Measurements from ENCODE around the gene ATRN.
"Not testable (repeated sequence)": the region's sequence is repeated elsewhere in the genome, so short reads cannot be mapped to it uniquely, and the experiment has no call there.

Gene ATRN

DNA sequence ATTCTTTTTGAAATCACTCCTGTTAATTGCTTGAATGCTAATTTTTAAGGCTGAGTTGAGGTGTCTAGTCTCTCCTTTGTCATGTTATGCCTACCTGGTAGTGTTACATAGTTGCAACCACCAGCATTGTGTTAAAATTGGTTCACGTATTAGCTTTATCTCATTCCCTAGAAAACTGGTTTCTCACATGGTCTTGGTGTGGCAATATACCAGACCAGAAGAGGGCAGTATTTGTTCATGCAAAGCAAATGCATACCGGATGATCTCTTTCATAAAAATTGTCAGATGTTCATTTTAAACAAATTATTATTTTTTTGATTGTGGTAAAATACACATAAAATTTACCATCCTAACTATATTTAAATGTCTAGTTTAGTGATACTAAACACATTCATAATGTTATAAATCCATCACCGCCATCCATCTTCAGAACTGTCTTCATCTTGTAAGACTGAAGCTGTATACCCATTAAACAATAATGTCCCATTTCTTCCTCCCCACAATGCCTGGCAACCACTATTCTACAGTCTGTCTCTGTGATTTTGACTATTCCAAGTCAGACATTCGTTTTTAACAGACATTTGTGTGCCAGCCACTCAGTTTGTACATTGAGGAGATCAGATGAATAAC, 92.8 kb downstream of the ATRN start:
- peak; percentile 28 for DNase-seq (ENCODE audit: low read depth, low spot score)

DNA sequence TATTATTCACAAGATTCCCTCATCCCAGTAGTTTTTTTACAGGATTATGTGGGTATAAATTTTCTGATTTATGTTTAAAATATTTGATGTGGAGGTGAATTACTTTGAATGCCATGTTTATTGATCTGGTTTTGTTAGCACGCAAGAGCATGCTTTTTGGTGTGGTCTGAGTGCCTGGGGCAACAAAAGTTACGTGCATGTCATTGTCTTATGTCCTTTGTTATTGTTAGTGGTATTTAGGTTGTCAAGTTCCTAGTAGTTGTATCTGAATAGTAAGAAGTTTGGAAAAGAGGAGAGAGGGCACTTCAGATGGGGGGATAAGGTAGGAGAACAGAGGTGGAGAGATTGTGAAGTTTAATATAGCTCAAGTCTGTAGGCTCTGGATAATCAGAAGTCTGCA, 95.0 kb downstream of the ATRN start:
- no peak for DNase-seq (ENCODE audit: low read depth, low spot score)

DNA sequence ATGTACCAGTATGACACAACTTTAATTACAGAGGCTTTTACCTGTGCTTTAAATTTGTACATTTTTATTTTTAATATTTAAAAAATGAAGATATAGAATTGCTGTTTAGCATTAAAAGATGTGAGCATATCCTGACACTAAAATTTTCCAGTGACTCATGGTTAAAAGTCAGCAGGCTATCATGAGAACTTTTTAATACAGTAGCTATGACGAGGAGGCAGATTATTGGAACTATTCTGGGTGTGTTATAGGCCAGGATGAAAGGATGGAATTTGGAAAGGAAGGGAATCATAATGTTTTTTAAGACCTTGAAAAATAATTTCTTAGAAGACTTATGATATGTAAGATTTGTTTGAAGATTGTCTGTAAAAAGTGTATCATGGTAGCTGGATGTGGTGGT, 101.3 kb downstream of the ATRN start:
- DNase-seq (ENCODE audit: low read depth, low spot score) = no peak

DNA sequence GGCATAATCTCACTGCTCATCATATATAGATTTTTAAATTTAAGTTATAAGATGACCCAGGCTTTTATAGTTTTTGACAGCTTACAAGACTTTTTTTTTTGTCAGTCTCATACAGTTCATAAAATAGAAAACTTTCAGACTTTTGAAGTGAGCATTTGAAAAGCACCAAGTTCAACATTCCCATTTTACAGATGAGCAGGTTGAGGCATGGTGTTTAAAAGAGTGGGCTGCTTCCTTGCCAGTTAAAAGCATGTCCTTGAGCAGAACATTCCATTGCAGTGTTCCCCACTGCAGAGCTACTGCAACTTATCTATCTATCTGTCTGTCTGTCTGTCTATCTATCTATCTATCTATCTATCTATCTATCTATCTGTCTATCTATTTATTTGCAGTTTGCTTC, 105.5 kb downstream of the ATRN start:
- DNase-seq (ENCODE audit: low read depth, low spot score) = no peak

DNA sequence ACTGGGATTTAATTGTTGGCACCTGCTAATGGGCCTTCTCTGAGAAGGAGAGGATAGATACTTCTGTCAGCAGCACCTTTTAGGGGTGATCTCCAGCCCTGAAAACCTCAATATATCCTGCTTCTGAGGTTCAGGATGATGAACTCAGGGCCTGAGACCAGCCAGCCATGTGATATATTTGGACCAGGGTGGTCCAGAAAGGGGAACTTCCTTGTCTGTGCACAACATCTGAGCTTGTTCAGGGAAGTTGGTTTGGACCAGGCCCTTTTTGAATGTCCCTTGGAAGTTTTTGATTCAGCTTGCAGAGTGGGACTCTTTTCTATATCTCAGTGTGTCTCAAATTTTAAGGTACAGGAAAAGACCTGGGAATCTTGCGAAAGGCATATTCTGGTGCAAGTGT, 106.5 kb downstream of the ATRN start:
- no peak for DNase-seq (ENCODE audit: low read depth, low spot score)

DNA sequence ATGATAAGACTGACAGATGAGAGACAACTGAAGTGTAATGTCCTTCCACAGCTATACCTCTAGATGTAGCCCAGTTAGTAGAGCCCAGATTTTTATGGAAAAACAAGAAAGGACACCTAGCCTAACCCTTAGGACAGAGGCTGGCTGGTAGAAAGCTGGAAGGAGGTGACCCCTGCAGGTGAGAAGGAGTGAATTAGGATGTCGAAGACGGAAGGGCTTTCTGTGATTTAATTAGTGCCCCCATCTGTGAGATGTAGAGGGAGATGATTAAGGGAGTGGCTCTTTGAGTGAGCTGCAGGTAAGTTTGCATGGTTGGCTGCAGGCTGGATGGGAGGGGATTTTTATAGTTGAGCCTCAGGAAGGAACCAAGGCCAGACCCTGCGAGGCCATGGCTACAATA, 109.6 kb downstream of the ATRN start:
- DNase-seq (ENCODE audit: low read depth, low spot score) = no peak

DNA sequence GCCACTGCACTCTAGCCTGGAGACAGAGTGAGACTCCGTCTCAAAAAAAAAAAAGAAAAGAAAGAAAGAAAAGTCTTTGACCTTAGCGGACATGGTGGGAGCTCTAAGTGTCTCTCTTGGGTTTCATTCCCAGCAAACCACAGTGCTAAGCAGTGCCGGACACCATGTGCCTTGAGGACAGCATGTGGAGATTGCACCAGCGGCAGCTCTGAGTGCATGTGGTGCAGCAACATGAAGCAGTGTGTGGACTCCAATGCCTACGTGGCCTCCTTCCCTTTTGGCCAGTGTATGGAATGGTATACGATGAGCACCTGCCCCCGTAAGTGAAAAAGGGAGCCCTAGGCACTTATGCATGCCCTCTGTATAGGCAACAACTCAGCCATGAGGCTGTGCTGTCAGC, 112.9 kb downstream of the ATRN start:
- no peak for DNase-seq (ENCODE audit: low read depth, low spot score)

DNA sequence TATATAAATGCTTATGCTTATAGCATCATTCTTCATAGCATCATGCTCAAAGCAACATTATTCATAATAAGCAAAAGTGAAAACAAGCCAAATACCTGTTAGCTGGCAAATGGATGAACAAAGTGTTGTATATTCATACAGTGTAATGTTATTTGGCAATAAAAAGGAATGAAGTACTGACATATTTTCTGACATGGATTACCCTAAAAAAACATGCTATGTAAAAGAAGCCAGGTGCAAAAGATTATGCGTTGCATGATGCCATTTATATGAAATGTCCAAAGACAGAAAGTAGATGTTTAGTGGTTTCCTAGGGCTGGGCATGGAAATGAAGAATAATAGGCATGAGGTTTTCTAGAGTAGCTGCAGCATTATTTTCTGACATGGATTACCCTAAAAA, 115.3 kb downstream of the ATRN start:
- DNase-seq (ENCODE audit: low read depth, low spot score) = no peak

DNA sequence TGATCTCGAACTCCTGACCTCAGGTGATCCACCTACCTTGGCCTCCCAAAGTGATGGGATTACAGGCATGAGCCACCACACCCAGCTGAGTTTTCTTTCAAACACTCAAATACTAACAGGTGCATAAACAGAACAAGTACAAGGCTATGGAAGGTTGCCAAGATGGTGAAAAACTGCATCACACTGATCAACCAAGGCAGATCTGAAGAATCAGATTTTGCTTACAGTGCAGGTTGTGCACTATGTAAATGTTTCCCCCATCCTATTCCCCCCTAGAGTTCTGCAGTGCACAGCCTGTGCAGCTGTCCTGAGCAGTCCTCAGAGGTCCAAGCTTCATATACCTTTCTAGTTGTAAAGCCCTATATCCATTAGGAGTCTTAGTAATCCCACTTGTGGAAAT, 119.3 kb downstream of the ATRN start:
- no peak for DNase-seq (ENCODE audit: low read depth, low spot score)

DNA sequence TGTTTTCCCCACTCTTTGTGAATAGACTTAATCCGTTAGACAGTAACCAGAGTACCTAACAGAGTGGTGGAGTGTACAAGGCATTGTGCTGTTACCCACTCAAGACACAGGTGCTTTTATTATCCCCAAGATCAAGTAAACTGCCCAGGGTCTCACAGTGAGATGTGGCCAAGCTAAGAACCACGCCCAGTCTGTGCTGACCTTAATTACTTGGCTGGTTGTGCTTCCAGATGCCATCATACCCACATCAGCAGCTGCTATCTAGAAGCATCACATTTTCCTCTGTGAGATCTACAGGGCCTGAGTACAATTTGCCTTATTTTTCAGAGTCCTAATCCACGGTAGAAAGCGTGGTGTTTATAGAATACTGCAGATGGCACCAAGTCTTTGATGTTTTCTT, 122.1 kb downstream of the ATRN start:
- no peak for DNase-seq (ENCODE audit: low read depth, low spot score)

DNA sequence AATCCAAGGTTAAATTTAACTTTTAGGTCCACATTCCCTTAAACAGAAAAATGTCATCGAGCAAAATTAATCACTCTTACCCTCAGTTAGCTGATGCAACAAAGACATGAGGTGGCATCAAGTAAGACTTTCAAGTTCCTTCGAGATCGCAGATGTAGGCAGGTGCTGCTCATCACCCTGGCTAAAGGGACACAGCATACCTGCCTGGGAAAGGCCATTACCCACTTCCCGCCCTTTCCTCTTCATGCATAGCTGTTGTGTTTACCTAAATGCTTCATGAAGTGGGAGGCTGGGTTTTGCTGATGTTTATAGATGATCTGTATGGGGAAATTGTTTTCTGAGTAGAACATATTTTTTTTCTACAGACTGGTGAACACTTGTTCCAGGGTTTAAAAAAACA, 124.7 kb downstream of the ATRN start:
- no peak for DNase-seq (ENCODE audit: low read depth, low spot score)

DNA sequence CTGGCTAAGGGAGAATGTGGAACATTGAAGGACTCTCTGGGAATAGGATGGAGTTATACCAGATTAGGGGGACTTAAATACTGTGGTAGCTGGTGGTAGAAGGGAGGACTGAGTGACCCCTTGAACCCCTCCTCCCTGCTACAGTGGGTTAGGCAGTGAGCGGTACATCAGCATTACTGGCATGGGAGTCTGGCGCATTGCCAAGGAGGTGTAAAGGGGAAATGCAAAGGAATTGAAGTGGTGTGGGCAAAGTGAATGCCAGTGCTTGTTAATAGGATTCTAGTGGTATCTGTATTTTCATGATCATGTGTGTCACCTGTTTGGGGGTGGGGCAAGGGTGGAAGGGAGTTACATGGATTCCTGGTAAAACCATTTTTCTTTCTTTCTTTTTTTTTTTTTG, 132.3 kb downstream of the ATRN start:
- DNase-seq (ENCODE audit: low read depth, low spot score) = no peak

DNA sequence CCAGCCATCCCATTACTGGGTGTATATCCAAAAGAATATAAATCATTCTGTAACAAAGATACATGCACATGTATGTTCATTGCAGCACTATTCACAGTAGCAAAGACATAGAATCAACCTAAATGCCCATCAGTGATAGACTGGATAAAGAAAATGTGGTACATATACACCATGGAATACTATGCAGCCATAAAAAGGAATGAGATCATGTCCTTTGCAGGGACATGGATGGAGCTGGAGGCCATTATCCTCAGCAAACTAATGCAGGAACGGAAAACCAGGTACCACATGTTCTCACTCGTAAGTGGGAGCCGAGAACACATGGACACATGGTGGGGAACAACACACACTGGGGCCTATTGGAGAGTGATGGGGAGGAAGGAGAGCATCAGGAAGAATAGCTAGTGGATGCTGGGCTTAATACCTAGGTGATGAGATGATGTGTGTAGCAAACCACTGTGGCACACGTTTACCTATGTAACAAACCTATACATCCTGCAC, 134.6 kb downstream of the ATRN start:
- not testable (repeated sequence) for DNase-seq (ENCODE audit: low read depth, low spot score)

DNA sequence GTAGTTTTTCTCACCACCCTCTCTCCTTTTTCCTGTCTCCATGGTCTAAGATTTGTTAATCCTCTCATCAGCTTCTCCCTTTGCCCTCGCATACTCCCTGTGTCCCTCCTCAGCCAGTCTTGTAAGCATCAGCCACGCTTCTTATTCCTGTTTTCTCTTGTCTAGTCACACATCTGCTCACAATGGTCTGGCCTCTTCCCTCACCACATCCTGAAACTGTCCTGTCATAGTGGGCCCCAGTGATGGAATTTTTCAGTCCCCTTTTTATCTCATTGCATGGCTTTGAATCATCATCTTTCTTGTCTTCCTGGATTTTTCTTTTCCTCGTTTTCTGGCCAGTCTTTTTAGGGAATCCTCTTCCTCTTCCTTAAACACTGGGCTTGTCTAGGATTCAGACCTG, 135.2 kb downstream of the ATRN start:
- DNase-seq (ENCODE audit: low read depth, low spot score) = no peak

DNA sequence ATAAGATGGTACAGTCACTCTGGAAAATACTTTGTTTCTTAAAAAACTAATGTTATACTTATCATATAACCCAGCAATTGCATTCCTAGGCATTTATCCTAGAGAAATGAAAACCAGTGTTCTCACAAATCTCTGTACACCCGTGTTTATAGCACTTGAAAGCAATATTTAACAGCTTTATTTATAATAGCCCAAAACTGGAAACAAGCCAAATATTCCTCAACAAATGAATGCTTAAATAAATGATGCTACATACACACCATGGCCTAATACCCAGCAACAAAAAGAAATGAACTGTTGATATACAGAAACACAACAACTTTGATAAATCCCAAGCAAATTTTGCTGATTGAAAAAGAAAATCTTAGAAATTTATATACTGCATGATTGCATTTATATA, 141.1 kb downstream of the ATRN start:
- DNase-seq (ENCODE audit: low read depth, low spot score) = no peak

DNA sequence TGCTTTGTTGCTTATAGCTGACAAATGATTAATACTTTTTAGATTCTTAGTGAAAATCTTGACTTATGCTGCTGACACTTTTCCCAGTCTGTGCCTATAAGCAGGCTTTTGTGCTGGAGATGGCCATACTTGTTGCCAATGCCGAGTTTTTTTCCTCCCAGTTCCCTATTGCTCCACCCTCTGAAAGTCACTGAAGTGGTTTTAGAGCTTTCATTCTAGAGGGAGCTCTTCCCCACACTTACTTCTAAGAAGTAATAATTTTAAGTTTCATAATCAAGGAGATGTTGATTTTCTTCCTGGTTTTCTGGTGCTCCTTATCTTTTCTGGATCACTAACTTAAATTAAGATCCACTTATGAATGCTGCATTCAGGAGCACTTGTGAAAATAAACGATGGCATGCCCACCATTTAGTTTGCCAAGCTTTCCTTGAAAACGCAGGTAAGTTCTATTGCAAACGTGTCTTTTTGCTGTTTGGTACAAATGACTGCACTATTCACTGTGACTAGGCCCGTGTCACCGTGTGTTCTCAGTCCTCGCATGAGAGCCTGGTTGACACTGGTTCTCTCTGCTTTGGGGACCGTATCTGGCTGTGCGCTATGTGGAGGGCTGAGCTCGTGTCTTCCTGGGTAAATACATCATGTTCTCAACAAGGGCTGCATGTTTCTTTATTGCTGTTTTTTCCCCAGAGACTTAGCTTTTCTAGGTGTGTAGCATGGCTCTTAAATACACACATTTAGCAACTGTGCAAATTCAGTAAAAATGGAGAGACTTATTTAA, 142.2 kb downstream of the ATRN start:
- DNase-seq (ENCODE audit: low read depth, low spot score) = no peak

DNA sequence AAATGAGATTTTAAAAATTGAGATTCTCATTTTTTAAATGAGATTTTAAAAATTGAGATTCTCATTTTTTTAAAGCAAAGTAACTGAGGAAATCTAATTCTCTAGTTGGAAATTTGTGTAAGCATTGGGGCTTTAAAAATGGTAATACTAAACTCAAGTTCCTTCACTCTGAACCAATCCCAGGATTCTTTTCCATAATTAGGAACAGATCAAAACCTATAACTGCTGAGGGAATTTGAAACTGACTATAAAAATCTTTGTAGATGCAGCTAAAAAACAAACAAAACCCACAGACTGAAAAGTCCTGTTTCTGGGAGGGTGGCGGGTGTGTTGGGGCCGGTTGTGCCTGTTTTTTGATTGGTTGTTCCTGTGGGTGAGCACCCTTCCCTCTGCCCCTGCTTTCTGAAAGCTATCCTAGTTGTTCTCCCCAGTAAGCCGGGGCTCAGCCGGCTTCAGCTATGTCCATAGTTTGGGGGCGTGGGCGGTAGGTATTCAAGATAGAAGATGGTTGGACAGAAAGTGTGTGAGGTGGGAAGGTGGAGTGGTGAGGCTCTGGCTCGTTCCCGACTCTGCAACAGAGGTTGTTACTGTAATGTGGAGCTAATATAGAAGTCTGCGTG, 143.1 kb downstream of the ATRN start:
- DNase-seq (ENCODE audit: low read depth, low spot score) = peak; percentile 4

DNA sequence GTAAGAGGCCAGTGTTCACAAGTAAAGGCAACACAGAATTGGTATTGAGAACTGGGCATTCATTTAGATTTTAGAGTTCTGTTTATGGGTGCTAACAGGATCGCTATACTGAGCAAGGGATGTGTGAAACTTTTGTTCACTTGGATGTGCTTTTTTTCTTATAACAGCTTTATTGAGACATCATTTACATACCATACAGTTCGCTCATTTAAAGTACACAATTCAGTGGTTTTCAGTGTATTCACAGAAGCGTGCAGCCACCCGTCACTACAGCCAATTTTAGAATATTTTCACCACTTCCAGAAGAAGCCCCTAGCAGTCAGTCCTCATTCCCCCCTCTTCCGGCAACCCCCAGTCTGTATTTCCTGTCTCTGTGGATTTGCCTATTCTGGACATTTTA, 143.6 kb downstream of the ATRN start:
- no peak for DNase-seq (ENCODE audit: low read depth, low spot score)

DNA sequence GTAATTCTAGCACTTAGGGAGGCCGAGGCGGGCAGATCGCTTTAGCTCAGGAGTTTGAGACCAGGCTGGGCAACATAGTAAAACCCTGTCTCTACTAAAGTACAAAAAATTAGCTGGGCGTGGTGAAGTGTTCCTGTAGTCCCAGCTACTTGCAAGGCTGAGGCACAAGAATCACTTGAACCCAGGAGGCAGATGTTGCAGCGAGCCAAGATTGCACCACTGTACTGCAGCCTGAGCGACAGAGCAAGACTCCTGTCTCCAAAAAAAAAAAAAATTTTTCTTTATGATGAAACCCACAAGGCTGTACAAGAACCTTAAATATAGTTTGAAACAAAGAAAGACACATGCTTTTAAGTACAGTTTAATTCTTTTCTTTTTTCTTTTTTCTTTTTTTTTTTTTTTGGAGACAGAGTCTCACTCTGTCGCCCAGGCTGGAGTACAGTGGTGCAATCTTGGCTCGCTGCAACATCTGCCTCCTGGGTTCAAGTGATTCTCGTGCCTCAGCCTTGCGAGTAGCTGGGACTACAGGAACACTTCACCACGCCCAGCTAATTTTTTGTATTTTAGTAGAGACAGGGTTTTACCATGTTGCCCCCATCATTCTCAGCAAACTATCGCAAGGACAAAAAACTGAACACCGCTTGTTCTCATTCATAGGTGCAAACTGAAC, 144.5 kb downstream of the ATRN start:
- not testable (repeated sequence) for DNase-seq (ENCODE audit: low read depth, low spot score)

DNA sequence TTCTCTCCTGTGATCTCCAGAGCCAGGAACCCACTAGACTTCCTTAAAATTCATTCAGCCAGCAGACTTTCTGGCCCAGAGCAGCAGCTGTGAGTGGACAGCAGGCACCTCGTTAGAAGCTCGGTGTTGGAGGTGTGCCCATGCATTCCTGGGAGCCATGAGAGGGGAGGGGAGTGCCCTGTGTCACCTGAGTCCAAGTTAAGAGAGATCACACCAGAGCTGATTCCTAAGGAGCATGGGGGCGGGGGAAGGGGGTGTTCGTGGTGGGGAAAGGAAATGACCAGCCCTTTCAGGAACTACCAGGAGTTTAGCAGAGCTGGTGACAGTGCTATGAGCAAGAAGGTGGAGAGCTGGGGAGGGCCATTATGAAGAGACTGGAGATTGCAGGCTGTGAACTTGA, 145.4 kb downstream of the ATRN start:
- DNase-seq (ENCODE audit: low read depth, low spot score) = no peak

DNA sequence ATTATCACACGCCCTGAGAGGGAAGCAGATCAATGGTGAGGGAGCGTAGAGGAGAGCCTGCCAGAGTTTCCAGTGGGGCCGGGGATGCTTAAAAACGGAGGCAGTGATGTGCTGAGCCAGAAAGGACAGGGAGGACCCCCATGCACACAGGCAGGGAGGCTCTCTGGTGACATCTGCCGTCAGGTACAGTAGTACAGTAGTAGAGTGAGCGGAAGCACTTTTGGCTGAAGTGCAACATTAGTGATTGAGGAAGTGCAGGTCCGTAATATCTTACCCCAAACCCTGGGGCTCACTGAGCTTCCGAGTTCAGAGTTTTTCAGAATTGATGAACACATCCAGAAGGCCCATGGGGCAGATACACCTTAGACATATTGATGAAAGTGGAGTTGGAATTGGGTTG, 150.3 kb downstream of the ATRN start:
- no peak for DNase-seq (ENCODE audit: low read depth, low spot score)

DNA sequence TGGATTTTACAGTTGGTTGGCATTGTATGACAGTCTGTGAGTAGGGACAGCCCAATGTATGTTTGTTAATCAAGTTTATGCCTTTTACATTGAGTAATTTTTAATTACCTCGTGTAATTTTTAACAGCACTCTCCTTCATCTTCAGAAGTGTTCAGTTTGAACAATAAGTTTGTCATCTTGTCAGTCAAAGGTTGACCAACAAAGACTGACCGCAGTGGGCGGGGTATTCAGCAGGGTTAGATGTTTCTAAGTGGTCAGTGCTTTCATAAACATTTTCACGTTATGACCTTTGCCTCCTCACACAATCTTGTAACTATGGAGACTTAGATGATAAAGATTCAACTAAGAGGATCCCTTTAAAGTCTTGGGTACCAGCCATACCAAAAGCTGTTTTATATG, 151.6 kb downstream of the ATRN start:
- DNase-seq (ENCODE audit: low read depth, low spot score) = no peak

All from smooth muscle cell of the brain vasculature (primary cell).